HepG2 (cell line): Measurements from ENCODE around the gene H3-3A. TPM values are rescaled to one million over a fixed set of nuclear protein-coding genes. Genes with fewer than 3 reads are reported as not detected.

Experiments used
- ARID4A ChIP-seq: sonication (generic); formaldehyde crosslinking; IDR thresholded peaks from 2 replicates; pipeline ENCODE4 v1.5.0; 2020; ENCODE audit warnings: mild to moderate bottlenecking, missing genetic modification reagents, borderline replicate concordance
- ATM ChIP-seq: fragments of 450-650 bp; IDR thresholded peaks from 2 replicates; pipeline ENCODE4 v1.7.1; 2017; ENCODE audit warnings: mild to moderate bottlenecking, borderline replicate concordance
- ERF ChIP-seq: IDR thresholded peaks from 2 replicates; pipeline ENCODE4 v1.6.1; 2018; ENCODE audit warnings: missing biosample characterization, missing genetic modification reagents
- ESRRA ChIP-seq: sonication (generic); formaldehyde crosslinking; IDR thresholded peaks from 2 replicates; pipeline ENCODE4 v1.5.1; 2020; ENCODE audit warnings: mild to moderate bottlenecking, low read depth, missing genetic modification reagents
- FOXO1 ChIP-seq: sonication (generic); formaldehyde crosslinking; IDR thresholded peaks from 2 replicates; pipeline ENCODE4 v1.4.0; 2020; ENCODE audit warnings: missing genetic modification reagents
- KMT2A ChIP-seq: sonication (generic); formaldehyde crosslinking; IDR thresholded peaks from 2 replicates; pipeline ENCODE4 v1.4.0; 2020; ENCODE audit warnings: missing genetic modification reagents
- PAXIP1 ChIP-seq: sonication (generic); formaldehyde crosslinking; conservative IDR thresholded peaks from 2 replicates; pipeline ENCODE4 v1.4.0; 2020; ENCODE audit warnings: mild to moderate bottlenecking, missing genetic modification reagents, moderate library complexity
- PHF8 ChIP-seq: sonication (generic); formaldehyde crosslinking; IDR thresholded peaks from 2 replicates; pipeline ENCODE4 v1.5.0; 2020; ENCODE audit warnings: missing genetic modification reagents
- RFX1 ChIP-seq: fragments of 450-650 bp; IDR thresholded peaks from 2 replicates; pipeline ENCODE4 v1.6.1; 2017
- SOX5 ChIP-seq: IDR thresholded peaks from 2 replicates; pipeline ENCODE4 v1.6.1; 2016; ENCODE audit warnings: borderline replicate concordance
- SP1 ChIP-seq, 2 experiments: fragments of 450-650 bp in 1 of 2; sonication (generic) in 1 of 2; formaldehyde crosslinking in 1 of 2; IDR thresholded peaks; 2 replicates each; pipeline versions ENCODE4 v1.4.0 to v1.6.1; 2016 to 2020; ENCODE audit warnings: missing genetic modification reagents in 1 of 2
- THRA ChIP-seq: sonication (generic); formaldehyde crosslinking; IDR thresholded peaks from 2 replicates; pipeline ENCODE4 v1.4.0; 2020; ENCODE audit warnings: missing genetic modification reagents, borderline replicate concordance
- ZMYM2 ChIP-seq: sonication (generic); formaldehyde crosslinking; IDR thresholded peaks from 2 replicates; pipeline ENCODE4 v1.8.0; 2022; ENCODE audit warnings: mild to moderate bottlenecking, missing genetic modification reagents
- polyA plus RNA-seq, 8 experiments: library from polyadenylated mRNA; depleted of rRNA in 3 of 8; stranded (reverse) in 7 of 8; unstranded in 1 of 8; fragments of >200 nt; fragmentation: Illumina TruSeq in 4 of 8; extraction: Trizol in 4 of 8; gene quantifications; 2 replicates each; pipeline versions ENCODE4 v1.2.1 to v1.2.3, GENCODE V29; 2011 to 2016; ENCODE audit warnings: low read depth in 4 of 8, missing spikeins in 1 of 8, mixed read lengths in 1 of 8; ENCODE audit not compliant: insufficient read depth in 1 of 8
- total RNA-seq, 5 experiments: library from RNA; depleted of rRNA; stranded (reverse); fragments of >200 nt; fragmentation: Illumina TruSeq; extraction: Trizol; gene quantifications; 2 replicates each; pipeline ENCODE4 v1.2.3, GENCODE V29; 2016; ENCODE audit warnings: low read depth in 1 of 5

Gene H3-3A
- total and polyA plus RNA-seq, 2 of the 13 experiments (the other 11 are each of a cell fraction or from before 2014, with no cell fraction given), result 221 to 320 TPM

DNA sequence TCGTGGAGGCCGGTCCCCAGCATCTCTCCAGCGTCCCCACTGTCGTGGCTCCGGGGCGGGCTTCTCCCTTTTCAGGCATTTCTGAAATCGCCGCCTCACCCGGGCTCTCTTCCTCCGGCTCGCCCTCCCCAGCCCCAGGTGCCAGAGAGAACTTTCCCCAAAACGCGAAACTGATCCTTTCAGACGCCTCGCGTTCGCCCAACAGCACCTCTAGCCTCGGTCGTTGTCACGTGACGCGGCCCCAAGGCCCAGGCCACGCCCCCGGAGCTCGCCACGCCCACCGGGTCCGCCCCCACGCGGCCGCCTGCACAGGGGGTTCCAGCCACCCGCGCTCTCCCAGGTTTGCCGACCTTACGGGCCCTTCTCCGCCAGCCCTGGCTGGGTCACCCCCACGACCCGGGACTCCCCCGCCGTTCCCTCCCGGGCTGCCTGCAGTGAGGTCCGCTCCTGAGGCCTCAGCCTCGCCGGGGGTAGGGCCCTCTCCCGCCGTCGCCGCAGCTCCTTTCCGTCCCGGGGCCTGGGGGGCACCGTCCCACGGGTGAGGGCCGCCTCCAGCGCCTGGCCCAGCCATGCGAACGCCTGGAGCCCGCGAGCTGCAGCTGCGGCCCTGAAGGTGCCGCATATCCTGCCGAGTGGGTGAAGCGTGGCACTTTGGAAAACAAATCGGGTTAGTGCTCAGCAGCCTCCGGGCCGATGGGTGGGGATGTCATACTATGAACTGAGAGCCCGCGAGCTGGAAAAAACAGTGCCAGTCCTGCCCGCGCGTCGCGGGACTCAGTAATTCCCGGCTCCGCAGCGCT lies 21.0 kb downstream of the H3-3A start (continued):
- TF ChIP-seq ARID4A (CRISPR knock-in tag), result peak; percentile 68; the same call in 1 of the 2 replicates
- 0 out of 2 replicates have a peak, but pooled peaks have one; percentile 41 for TF ChIP-seq ESRRA (CRISPR knock-in tag)
- TF ChIP-seq KMT2A, result peak; percentile 48; the same call in 1 of the 2 replicates
- peak; percentile 27; the same call in 1 of the 2 replicates for TF ChIP-seq ZMYM2 (CRISPR knock-in tag)
- TF ChIP-seq THRA (CRISPR knock-in tag), result peak; percentile 44; the same call in 1 of the 2 replicates
- peak; percentile 47; the same call in 1 of the 2 replicates for TF ChIP-seq ERF
- TF ChIP-seq ATM, result no peak
- 0 out of 2 replicates have a peak, but pooled peaks have one; percentile 24 for TF ChIP-seq FOXO1
- no peak for TF ChIP-seq SP1 (IDR thresholded peaks at IDR 0.05)
- peak; percentile 81 for TF ChIP-seq SP1 (CRISPR knock-in tag; IDR thresholded peaks at IDR 0.05)
- no peak for TF ChIP-seq SOX5
- peak; percentile 55 for TF ChIP-seq PAXIP1 (CRISPR knock-in tag)
- no peak for TF ChIP-seq RFX1
- peak; percentile 81 for TF ChIP-seq PHF8 (CRISPR knock-in tag)
